GM23338 (cell line): Measurements from ENCODE around the gene DNM2.

Source experiments
- CREB1 ChIP-seq: fragments of 250-450 bp; sonication (Bioruptor Pico); IDR thresholded peaks from 2 replicates; pipeline ENCODE4 v1.5.0; 2020; ENCODE audit warnings: low read depth, mild to moderate bottlenecking, moderate library complexity
- EZH2 ChIP-seq: fragments of 200-600 bp; sonication (generic); IDR thresholded peaks from one replicate; pipeline ENCODE4 v1.8.0; 2017; ENCODE audit warnings: antibody characterized with exemption, mild to moderate bottlenecking, low read depth; ENCODE audit not compliant: unreplicated experiment
- EZH2phosphoT487 ChIP-seq: fragments of 200-600 bp; sonication (generic); IDR thresholded peaks from one replicate; pipeline ENCODE4 v1.8.1; 2018; ENCODE audit warnings: antibody characterized with exemption; ENCODE audit not compliant: unreplicated experiment
- JUNB ChIP-seq: IDR thresholded peaks from one replicate; pipeline ENCODE4 v1.6.1; 2016; ENCODE audit warnings: antibody characterized with exemption; ENCODE audit not compliant: unreplicated experiment
- NANOG ChIP-seq: IDR thresholded peaks from 2 replicates; pipeline ENCODE4 v1.6.1; 2016; ENCODE audit warnings: antibody characterized with exemption, borderline replicate concordance
- POLR2AphosphoS5 ChIP-seq: IDR thresholded peaks from 2 replicates; pipeline ENCODE4 v1.6.1; 2016; ENCODE audit warnings: antibody characterized with exemption, low read depth
- STAT1 ChIP-seq: IDR thresholded peaks from one replicate; pipeline ENCODE4 v1.6.1; 2016; ENCODE audit warnings: antibody characterized with exemption; ENCODE audit not compliant: unreplicated experiment
- ZNF114 ChIP-seq: fragments of 250-450 bp; sonication (Bioruptor Pico); IDR thresholded peaks from 2 replicates; pipeline ENCODE4 v1.5.0; 2020; ENCODE audit warnings: mild to moderate bottlenecking, moderate library complexity
- ZNF331 ChIP-seq: fragments of 250-450 bp; sonication (Bioruptor Pico); IDR thresholded peaks from 2 replicates; pipeline ENCODE4 v1.5.0; 2020; ENCODE audit warnings: low read depth, mild to moderate bottlenecking, moderate library complexity
- TF ChIP-seq, protein P1 (sequence below), 2 experiments: fragments of 200-600 bp in 1 of 2; sonication (generic) in 1 of 2; conservative IDR thresholded peaks; 2 replicates each; pipeline versions ENCODE4 v1.5.1 to v1.6.1; 2016 to 2017; ENCODE audit warnings: antibody characterized with exemption in 2 of 2, low read depth in 2 of 2, mild to moderate bottlenecking in 2 of 2, moderate library complexity in 1 of 2
- TF ChIP-seq, protein P2 (sequence below): IDR thresholded peaks from one replicate; pipeline ENCODE4 v1.6.1; 2018; ENCODE audit warnings: antibody characterized with exemption; ENCODE audit not compliant: unreplicated experiment
- TF ChIP-seq, protein P3 (sequence below): IDR thresholded peaks from 2 replicates; pipeline ENCODE4 v1.6.1; 2016; ENCODE audit warnings: antibody characterized with exemption

DNA sequence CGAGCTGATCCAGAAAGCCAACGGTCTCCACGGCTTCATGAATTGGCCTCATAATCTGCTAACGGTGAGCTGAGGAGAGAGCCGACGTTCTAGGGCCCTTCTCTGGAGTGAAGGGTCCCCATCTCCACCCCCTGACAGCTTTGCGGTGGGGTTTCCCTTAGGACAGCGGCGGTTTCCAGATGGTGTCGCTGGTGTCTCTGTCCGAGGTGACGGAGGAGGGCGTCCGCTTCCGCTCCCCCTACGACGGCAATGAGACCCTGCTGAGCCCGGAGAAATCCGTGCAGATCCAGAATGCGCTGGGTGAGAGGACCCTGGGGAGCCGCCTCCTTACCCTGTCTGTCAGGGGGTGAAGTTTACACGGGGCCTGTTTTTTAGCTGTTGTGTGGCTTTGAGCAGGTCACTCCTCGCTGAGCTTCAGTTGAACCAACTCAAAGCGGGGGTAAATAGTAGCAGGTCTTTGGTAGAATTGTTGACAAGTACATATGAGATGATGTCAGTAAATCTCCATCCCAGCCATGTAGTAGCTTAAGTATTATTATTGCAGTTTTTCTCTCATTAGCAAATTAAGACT, 15.8 kb upstream of the DNM2 start:
- TF ChIP-seq STAT1, result no peak
- no peak for TF ChIP-seq EZH2
- TF ChIP-seq, protein P1, sequence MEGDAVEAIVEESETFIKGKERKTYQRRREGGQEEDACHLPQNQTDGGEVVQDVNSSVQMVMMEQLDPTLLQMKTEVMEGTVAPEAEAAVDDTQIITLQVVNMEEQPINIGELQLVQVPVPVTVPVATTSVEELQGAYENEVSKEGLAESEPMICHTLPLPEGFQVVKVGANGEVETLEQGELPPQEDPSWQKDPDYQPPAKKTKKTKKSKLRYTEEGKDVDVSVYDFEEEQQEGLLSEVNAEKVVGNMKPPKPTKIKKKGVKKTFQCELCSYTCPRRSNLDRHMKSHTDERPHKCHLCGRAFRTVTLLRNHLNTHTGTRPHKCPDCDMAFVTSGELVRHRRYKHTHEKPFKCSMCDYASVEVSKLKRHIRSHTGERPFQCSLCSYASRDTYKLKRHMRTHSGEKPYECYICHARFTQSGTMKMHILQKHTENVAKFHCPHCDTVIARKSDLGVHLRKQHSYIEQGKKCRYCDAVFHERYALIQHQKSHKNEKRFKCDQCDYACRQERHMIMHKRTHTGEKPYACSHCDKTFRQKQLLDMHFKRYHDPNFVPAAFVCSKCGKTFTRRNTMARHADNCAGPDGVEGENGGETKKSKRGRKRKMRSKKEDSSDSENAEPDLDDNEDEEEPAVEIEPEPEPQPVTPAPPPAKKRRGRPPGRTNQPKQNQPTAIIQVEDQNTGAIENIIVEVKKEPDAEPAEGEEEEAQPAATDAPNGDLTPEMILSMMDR (conservative IDR thresholded peaks at IDR 0.05; ENCODE audit: low read depth in 2 of 2), result peak; percentile 6 to 56; a peak in 2 of 4 replicates
- no peak for TF ChIP-seq POLR2AphosphoS5
- TF ChIP-seq, protein P2, sequence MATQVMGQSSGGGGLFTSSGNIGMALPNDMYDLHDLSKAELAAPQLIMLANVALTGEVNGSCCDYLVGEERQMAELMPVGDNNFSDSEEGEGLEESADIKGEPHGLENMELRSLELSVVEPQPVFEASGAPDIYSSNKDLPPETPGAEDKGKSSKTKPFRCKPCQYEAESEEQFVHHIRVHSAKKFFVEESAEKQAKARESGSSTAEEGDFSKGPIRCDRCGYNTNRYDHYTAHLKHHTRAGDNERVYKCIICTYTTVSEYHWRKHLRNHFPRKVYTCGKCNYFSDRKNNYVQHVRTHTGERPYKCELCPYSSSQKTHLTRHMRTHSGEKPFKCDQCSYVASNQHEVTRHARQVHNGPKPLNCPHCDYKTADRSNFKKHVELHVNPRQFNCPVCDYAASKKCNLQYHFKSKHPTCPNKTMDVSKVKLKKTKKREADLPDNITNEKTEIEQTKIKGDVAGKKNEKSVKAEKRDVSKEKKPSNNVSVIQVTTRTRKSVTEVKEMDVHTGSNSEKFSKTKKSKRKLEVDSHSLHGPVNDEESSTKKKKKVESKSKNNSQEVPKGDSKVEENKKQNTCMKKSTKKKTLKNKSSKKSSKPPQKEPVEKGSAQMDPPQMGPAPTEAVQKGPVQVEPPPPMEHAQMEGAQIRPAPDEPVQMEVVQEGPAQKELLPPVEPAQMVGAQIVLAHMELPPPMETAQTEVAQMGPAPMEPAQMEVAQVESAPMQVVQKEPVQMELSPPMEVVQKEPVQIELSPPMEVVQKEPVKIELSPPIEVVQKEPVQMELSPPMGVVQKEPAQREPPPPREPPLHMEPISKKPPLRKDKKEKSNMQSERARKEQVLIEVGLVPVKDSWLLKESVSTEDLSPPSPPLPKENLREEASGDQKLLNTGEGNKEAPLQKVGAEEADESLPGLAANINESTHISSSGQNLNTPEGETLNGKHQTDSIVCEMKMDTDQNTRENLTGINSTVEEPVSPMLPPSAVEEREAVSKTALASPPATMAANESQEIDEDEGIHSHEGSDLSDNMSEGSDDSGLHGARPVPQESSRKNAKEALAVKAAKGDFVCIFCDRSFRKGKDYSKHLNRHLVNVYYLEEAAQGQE, result peak; percentile 61
- TF ChIP-seq CREB1 (CRISPR knock-in tag), result no peak
- no peak for TF ChIP-seq EZH2phosphoT487
- TF ChIP-seq ZNF331 (CRISPR knock-in tag), result no peak
- no peak for TF ChIP-seq JUNB
- TF ChIP-seq NANOG, result no peak
- no peak for TF ChIP-seq ZNF114 (CRISPR knock-in tag)
- TF ChIP-seq, protein P3, sequence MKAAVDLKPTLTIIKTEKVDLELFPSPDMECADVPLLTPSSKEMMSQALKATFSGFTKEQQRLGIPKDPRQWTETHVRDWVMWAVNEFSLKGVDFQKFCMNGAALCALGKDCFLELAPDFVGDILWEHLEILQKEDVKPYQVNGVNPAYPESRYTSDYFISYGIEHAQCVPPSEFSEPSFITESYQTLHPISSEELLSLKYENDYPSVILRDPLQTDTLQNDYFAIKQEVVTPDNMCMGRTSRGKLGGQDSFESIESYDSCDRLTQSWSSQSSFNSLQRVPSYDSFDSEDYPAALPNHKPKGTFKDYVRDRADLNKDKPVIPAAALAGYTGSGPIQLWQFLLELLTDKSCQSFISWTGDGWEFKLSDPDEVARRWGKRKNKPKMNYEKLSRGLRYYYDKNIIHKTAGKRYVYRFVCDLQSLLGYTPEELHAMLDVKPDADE, result no peak
